Transverse colon (tissue), 4 donors: Measurements from ENCODE around the gene RER1.

Experiments used
- CTCF ChIP-seq, 5 experiments: fragments of 200-600 bp in 3 of 5; fragments of 450-650 bp in 2 of 5; sonication (generic) in 3 of 5; IDR thresholded peaks; 1 replicate in 2 of 5; 2 replicates in 3 of 5; pipeline ENCODE4 v1.5.1; 2016 to 2017; ENCODE audit warnings: antibody characterized with exemption in 5 of 5, inconsistent platforms in 3 of 5, mild to moderate bottlenecking in 2 of 5, moderate library complexity in 1 of 5
- EP300 ChIP-seq: sonication (generic); formaldehyde crosslinking; IDR thresholded peaks from one replicate; pipeline ENCODE4 v1.6.1; 2017; ENCODE audit warnings: antibody characterized with exemption, low read depth
- POLR2A ChIP-seq: fragments of 450-650 bp; IDR thresholded peaks from one replicate; pipeline ENCODE4 v1.6.1; 2016; ENCODE audit warnings: antibody characterized with exemption, mild to moderate bottlenecking, moderate library complexity
- POLR2AphosphoS5 ChIP-seq, 3 donors: sonication (generic); formaldehyde crosslinking; IDR thresholded peaks; one replicate each; pipeline ENCODE4 v1.6.1; 2016; ENCODE audit warnings: antibody characterized with exemption in 3 of 3

GRCh38 chr1:2414297-2414958, 22.8 kb downstream of the RER1 start:
- TF ChIP-seq CTCF (IDR thresholded peaks at IDR 0.05) (peak; percentile 89 to 97 (median 93)), EP300 (no peak), POLR2A (no peak), POLR2AphosphoS5 (IDR thresholded peaks at IDR 0.05) (no peak)
